B cell (primary cell): ENCODE results near the gene PCDH9. TPM values are rescaled to one million over a fixed set of nuclear protein-coding genes. Genes with fewer than 3 reads are reported as not detected.

Experiments
- ATAC-seq: fragments of 200-7000 bp; cut with Tn5 transposase; one replicate; pipeline ENCODE4 v1.10.0; 2021; ENCODE audit warnings: low read depth, mild to moderate bottlenecking, moderate number of reproducible peaks, moderate library complexity
- CTCF ChIA-PET: fragments of 350-600 bp; sonication (Branson Sonifier 250); formaldehyde crosslinking; loops from one replicate; lab custom pipeline; 2021; ENCODE audit warnings: antibody characterized with exemption, inconsistent platforms; lab: Charles Lee
- POLR2A ChIA-PET: fragments of 350-600 bp; sonication (Branson Sonifier 250); formaldehyde crosslinking; loops from one replicate; lab custom pipeline; 2021; ENCODE audit warnings: antibody characterized with exemption; lab: Charles Lee
- DNase-seq: peaks from one replicate; pipeline ENCODE4 v3.0.0; 2013
- H2AFZ ChIP-seq: 2 replicates; pipeline ENCODE4 v1.6.1; 2012; ENCODE audit warnings: mild to moderate bottlenecking, low read depth, low read length; ENCODE audit not compliant: insufficient read depth, poor library complexity, severe bottlenecking
- H3K27ac ChIP-seq, 2 donors: 1 replicate in 1 of 2; 2 replicates in 1 of 2; pipeline ENCODE4 v1.5.1; 2012 to 2013; ENCODE audit warnings: low read length in 2 of 2, mild to moderate bottlenecking in 2 of 2, moderate library complexity in 1 of 2
- H3K27me3 ChIP-seq, 4 experiments: fragments of 200-600 bp in 1 of 4; sonication (generic) in 1 of 4; replicated peaks in 1 of 4; 1 replicate in 2 of 4; 2 replicates in 2 of 4; pipeline versions ENCODE4 v1.6.1 to v1.7.0; 2013 to 2016; ENCODE audit warnings: low read length in 3 of 4, mild to moderate bottlenecking in 2 of 4, mixed read lengths in 1 of 4, moderate library complexity in 1 of 4; ENCODE audit not compliant: insufficient read depth in 4 of 4, control insufficient read depth in 3 of 4; ENCODE audit errors: control extremely low read depth in 1 of 4
- H3K36me3 ChIP-seq, 2 experiments: replicated peaks in 1 of 2; 1 replicate in 1 of 2; 2 replicates in 1 of 2; pipeline versions ENCODE4 v1.6.1 to v1.7.1; 2013; ENCODE audit warnings: low read length in 1 of 2; ENCODE audit not compliant: insufficient read depth in 2 of 2, control insufficient read depth in 1 of 2; ENCODE audit errors: control extremely low read depth in 1 of 2, extremely low read depth in 1 of 2
- H3K4me1 ChIP-seq, 2 donors: fragments of 200-600 bp in 1 of 2; sonication (generic) in 1 of 2; 1 replicate in 1 of 2; 2 replicates in 1 of 2; pipeline versions ENCODE4 v1.5.1 to v1.6.1; 2013 to 2017; ENCODE audit warnings: low read length in 2 of 2; ENCODE audit not compliant: control insufficient read depth in 2 of 2, insufficient read depth in 2 of 2
- H3K4me2 ChIP-seq: replicated peaks from 2 replicates; pipeline ENCODE3; 2012; ENCODE audit warnings: mild to moderate bottlenecking, low read depth, low read length; ENCODE audit not compliant: poor library complexity, severe bottlenecking
- H3K4me3 ChIP-seq, 5 experiments: fragments of 200-600 bp in 1 of 5; sonication (generic) in 1 of 5; 1 replicate in 3 of 5; 2 replicates in 2 of 5; pipeline versions ENCODE4 v1.5.1 to v1.7.0; 2011 to 2016; ENCODE audit warnings: low read length in 4 of 5, mild to moderate bottlenecking in 4 of 5, low read depth in 2 of 5, control low read depth in 1 of 5, moderate library complexity in 1 of 5; ENCODE audit not compliant: insufficient read depth in 1 of 5; ENCODE audit errors: control extremely low read depth in 1 of 5, extremely low read depth in 1 of 5
- H3K79me2 ChIP-seq: fragments of 200-600 bp; sonication (generic); one replicate; pipeline ENCODE4 v1.6.0; 2016; ENCODE audit warnings: low read length; ENCODE audit not compliant: control insufficient read depth, insufficient read depth
- H3K9ac ChIP-seq: fragments of 200-600 bp; sonication (generic); 2 replicates; pipeline ENCODE4 v1.6.1; 2017; ENCODE audit warnings: mild to moderate bottlenecking, low read length, moderate library complexity
- H3K9me3 ChIP-seq, 3 donors: one replicate each; pipeline versions ENCODE4 v1.6.1 to v1.7.1; 2013; ENCODE audit warnings: low read length in 2 of 3; ENCODE audit not compliant: control insufficient read depth in 2 of 3, insufficient read depth in 1 of 3; ENCODE audit errors: control extremely low read depth in 1 of 3
- H4K20me1 ChIP-seq: 2 replicates; pipeline ENCODE4 v1.6.0; 2012; ENCODE audit warnings: mild to moderate bottlenecking, low read length; ENCODE audit not compliant: insufficient read depth, control insufficient read depth, poor library complexity, severe bottlenecking
- H3K27ac Mint-ChIP-seq: one replicate; pipeline ENCODE4 v1.8.0; 2021; ENCODE audit warnings: mixed read lengths
- H3K27me3 Mint-ChIP-seq: one replicate; pipeline ENCODE4 v1.8.0; 2021; ENCODE audit warnings: mixed read lengths
- H3K4me1 Mint-ChIP-seq: one replicate; pipeline ENCODE4 v1.8.0; 2021; ENCODE audit warnings: mixed read lengths
- H3K4me3 Mint-ChIP-seq: one replicate; pipeline ENCODE4 v1.8.0; 2021; ENCODE audit warnings: mixed read lengths
- H3K9me3 Mint-ChIP-seq: one replicate; pipeline ENCODE4 v1.8.0; 2022; ENCODE audit warnings: mixed read lengths; ENCODE audit not compliant: insufficient read depth
- CTCF ChIP-seq: fragments of 200-600 bp; IDR thresholded peaks from one replicate; pipeline ENCODE4 v1.8.0; 2022; ENCODE audit warnings: antibody characterized with exemption, mild to moderate bottlenecking
- EZH2 ChIP-seq: IDR thresholded peaks from 2 replicates; pipeline ENCODE4 v1.6.1; 2012; ENCODE audit warnings: borderline replicate concordance, low read depth, mild to moderate bottlenecking, moderate library complexity, low read length; ENCODE audit not compliant: insufficient read depth, poor library complexity, severe bottlenecking
- WGBS: methylation state at CpG from one replicate; pipeline ENCODE4 v1.1.5; 2013; ENCODE audit warnings: missing lambda C conversion rate; ENCODE audit not compliant: insufficient coverage; 5-methylcytosine and 5-hydroxymethylcytosine counted together
- intact Hi-C: fragments of 100-400 bp; cut with micrococcal nuclease; formaldehyde crosslinking; loops from one replicate; pipeline ENCODE4 v1.10.0; 2022
- polyA plus RNA-seq: library from polyadenylated mRNA; depleted of rRNA; stranded (reverse); fragments of >200 nt; gene quantifications from 2 replicates; pipeline ENCODE4 v1.2.3, GENCODE V29; 2012
- total RNA-seq, 2 donors: library from RNA; stranded (reverse); fragments of 120-200 nt in 1 of 2; gene quantifications; 1 replicate in 1 of 2; 2 replicates in 1 of 2; pipeline versions ENCODE4 v1.2.3 to v1.2.4, GENCODE V29; 2013 to 2022

Gene PCDH9
- total and polyA plus RNA-seq, 2 donors (not counting 1 experiment from before 2014, with no cell fraction given), result 13.1 to 21.8 TPM

GRCh38 chr13:66847541-66847940 lies 382.6 kb downstream of the PCDH9 start:
- ATAC-seq (no peak), DNase-seq (no peak)
- H3K27me3 Mint-ChIP-seq, result no peaks in the 10 kb centered on the region
- Histone ChIP-seq H3K4me3 (no peak overlapping the region), H3K9ac (no peak overlapping the region), H3K27ac (no peak overlapping the region), H3K79me2 (no peaks in the 10 kb centered on the region), H4K20me1 (no peaks in the 10 kb centered on the region), H3K9me3 (peaks cover 3 to 12% (median 4%) of the 10 kb centered on the region in 3 donors), H3K27me3 (no peaks in the 10 kb centered on the region), H2AFZ (no peak overlapping the region), H3K36me3 (no peaks in the 10 kb centered on the region), H3K4me2 (no peak overlapping the region), H3K4me1 (no peaks in the 10 kb centered on the region)
- intact Hi-C loops, result no loop called here
- H3K4me3 Mint-ChIP-seq, result no peak overlapping the region
- no peak for TF ChIP-seq EZH2
- no peak for TF ChIP-seq CTCF
- no CpG with 5 or more reads among the region's 6 CpGs for WGBS
- ChIA-PET POLR2A (no interaction called here), CTCF (no interaction called here)
- no peaks in the 10 kb centered on the region for H3K4me1 Mint-ChIP-seq
- H3K27ac Mint-ChIP-seq, result no peak overlapping the region
- peaks cover 4% of the 10 kb centered on the region for H3K9me3 Mint-ChIP-seq

- WGBS, result 96% methylated on average over 9 of the region's 10 CpGs
- Histone ChIP-seq H3K4me3 (no peak overlapping the region), H3K9ac (no peak overlapping the region), H3K36me3 (no peaks in the 10 kb centered on the region), H2AFZ (no peak overlapping the region), H3K9me3 (peaks cover 0 to 12% (median 0%) of the 10 kb centered on the region in 3 donors), H3K27ac (no peak overlapping the region), H4K20me1 (no peaks in the 10 kb centered on the region), H3K27me3 (no peaks in the 10 kb centered on the region), H3K4me1 (peaks cover 0 to 4% of the 10 kb centered on the region in 2 donors), H3K79me2 (no peaks in the 10 kb centered on the region), H3K4me2 (no peak overlapping the region)
- intact Hi-C loops, result no loop called here
- ATAC-seq (no peak), DNase-seq (no peak)
- Mint-ChIP-seq H3K4me3 (no peak overlapping the region), H3K9me3 (no peaks in the 10 kb centered on the region), H3K27ac (no peak overlapping the region), H3K27me3 (no peaks in the 10 kb centered on the region), H3K4me1 (peaks cover 2% of the 10 kb centered on the region)
- TF ChIP-seq EZH2 (no peak), CTCF (no peak)
- ChIA-PET CTCF (no interaction called here), POLR2A (no interaction called here)
These were observed 384.7 kb downstream of the PCDH9 start for GRCh38 chr13:66845393-66845792.
